Liver (tissue), 9 donors: ENCODE data around the gene P3H1. TPM values are rescaled to one million over a fixed set of nuclear protein-coding genes. Genes with fewer than 3 reads are reported as not detected.

Source experiments
- DNase-seq: peaks from one replicate; pipeline ENCODE4 v3.0.0-alpha.2; 2017; ENCODE audit warnings: low spot score
- H3K27ac ChIP-seq, 2 donors: one replicate each; pipeline ENCODE4 v1.7.0; 2013; ENCODE audit warnings: inconsistent platforms in 2 of 2, low read length in 2 of 2, control low read depth in 1 of 2, low read depth in 1 of 2, mild to moderate bottlenecking in 1 of 2
- H3K27me3 ChIP-seq, 4 donors: one replicate each; pipeline versions ENCODE4 v1.6.1 to v1.7.0; 2013; ENCODE audit warnings: low read length in 3 of 4, inconsistent platforms in 1 of 4, mild to moderate bottlenecking in 1 of 4, moderate library complexity in 1 of 4; ENCODE audit not compliant: control insufficient read depth in 4 of 4, insufficient read depth in 4 of 4
- H3K36me3 ChIP-seq, 4 donors: one replicate each; pipeline versions ENCODE4 v1.6.1 to v1.7.0; 2013; ENCODE audit warnings: low read length in 3 of 4, mild to moderate bottlenecking in 3 of 4, low read depth in 1 of 4, moderate library complexity in 1 of 4; ENCODE audit not compliant: control insufficient read depth in 4 of 4, insufficient read depth in 3 of 4
- H3K4me1 ChIP-seq, 4 donors: one replicate each; pipeline versions ENCODE4 v1.6.1 to v1.7.0; 2013; ENCODE audit warnings: low read length in 3 of 4, mild to moderate bottlenecking in 3 of 4, moderate library complexity in 1 of 4; ENCODE audit not compliant: control insufficient read depth in 4 of 4, insufficient read depth in 4 of 4
- H3K4me3 ChIP-seq, 3 donors: one replicate each; pipeline versions ENCODE4 v1.6.1 to v1.7.0; 2013; ENCODE audit warnings: low read length in 3 of 3, control low read depth in 1 of 3, low read depth in 1 of 3, mild to moderate bottlenecking in 1 of 3
- H3K9ac ChIP-seq, 2 donors: one replicate each; pipeline ENCODE4 v1.7.0; 2013; ENCODE audit warnings: low read length in 2 of 2, mild to moderate bottlenecking in 2 of 2, moderate library complexity in 2 of 2, control low read depth in 1 of 2, low read depth in 1 of 2
- H3K9me3 ChIP-seq, 4 donors: one replicate each; pipeline versions ENCODE4 v1.6.1 to v1.7.0; 2013; ENCODE audit warnings: low read length in 3 of 4; ENCODE audit not compliant: control insufficient read depth in 4 of 4
- ATF3 ChIP-seq: IDR thresholded peaks from 2 replicates; pipeline ENCODE4 v1.6.1; 2016; ENCODE audit warnings: antibody characterized with exemption
- FOXA1 ChIP-seq: IDR thresholded peaks from 2 replicates; pipeline ENCODE4 v1.6.1; 2016; ENCODE audit warnings: antibody characterized with exemption
- FOXA2 ChIP-seq: IDR thresholded peaks from 2 replicates; pipeline ENCODE4 v1.6.1; 2016; ENCODE audit warnings: antibody characterized with exemption
- HNF4A ChIP-seq, 2 donors: conservative IDR thresholded peaks; 2 replicates each; pipeline ENCODE4 v1.6.1; 2016; ENCODE audit warnings: antibody characterized with exemption in 2 of 2, mild to moderate bottlenecking in 2 of 2
- HNF4G ChIP-seq: IDR thresholded peaks from 2 replicates; pipeline ENCODE4 v1.6.1; 2016; ENCODE audit warnings: antibody characterized with exemption
- JUND ChIP-seq, 2 donors: IDR thresholded peaks; 2 replicates each; pipeline ENCODE4 v1.6.1; 2016; ENCODE audit warnings: antibody characterized with exemption in 2 of 2
- MAX ChIP-seq: IDR thresholded peaks from 2 replicates; pipeline ENCODE4 v1.6.1; 2016; ENCODE audit warnings: antibody characterized with exemption
- NR2F2 ChIP-seq: IDR thresholded peaks from 2 replicates; pipeline ENCODE4 v1.6.1; 2016; ENCODE audit warnings: antibody characterized with exemption
- RAD21 ChIP-seq, 2 donors: IDR thresholded peaks; 2 replicates each; pipeline ENCODE4 v1.6.1; 2016; ENCODE audit warnings: antibody characterized with exemption in 2 of 2, mild to moderate bottlenecking in 2 of 2
- TAF1 ChIP-seq: conservative IDR thresholded peaks from 2 replicates; pipeline ENCODE4 v1.6.1; 2016; ENCODE audit warnings: antibody characterized with exemption, mild to moderate bottlenecking
- YY1 ChIP-seq: IDR thresholded peaks from 2 replicates; pipeline ENCODE4 v1.6.1; 2016; ENCODE audit warnings: antibody characterized with exemption, mild to moderate bottlenecking
- ZBTB33 ChIP-seq: IDR thresholded peaks from 2 replicates; pipeline ENCODE4 v1.6.1; 2016; ENCODE audit warnings: antibody characterized with exemption
- WGBS: extraction: QIAGEN DNeasy Blood & Tissue Kit; methylation state at CpG from one replicate; pipeline ENCODE4 v1.1.7; 2013; 5-methylcytosine and 5-hydroxymethylcytosine counted together
- polyA plus RNA-seq, 2 donors: library from polyadenylated mRNA; stranded (reverse) in 1 of 2; unstranded in 1 of 2; fragments of 200-250 nt in 1 of 2; fragments of >200 nt in 1 of 2; fragmentation: Nextera tagmentation in 1 of 2; extraction: Ambion mirVana in 1 of 2; gene quantifications; one replicate each; pipeline versions ENCODE4 v1.2.1 to v1.2.3, GENCODE V29; 2013 to 2015
- total RNA-seq, 2 donors: library from RNA; depleted of rRNA; stranded (reverse); fragments of >200 nt; gene quantifications; one replicate each; pipeline ENCODE4 v1.2.3, GENCODE V29; 2014
- donor health status: healthy.
- donor health status: healthy.
- donor health status: healthy.
- donor health status: healthy.
- donor health status: healthy.

The P3H1 gene
- total and polyA plus RNA-seq, 4 donors, result 14.9 to 28.0 (median 22.7) TPM

- WGBS, result 72% methylated on average over 5 of the region's 5 CpGs
- peak overlapping the region; percentile 40 to 61 for H3K27ac ChIP-seq
- H3K9ac ChIP-seq, result no peak overlapping the region
- TF ChIP-seq FOXA2, result peak; percentile 15
- TF ChIP-seq HNF4A (conservative IDR thresholded peaks at IDR 0.05), result peak; percentile 39 to 68
- no peak for TF ChIP-seq JUND (IDR thresholded peaks at IDR 0.05)
- H3K9me3 ChIP-seq, result no peaks in the 10 kb centered on the region
- H3K27me3 ChIP-seq, result no peaks in the 10 kb centered on the region
- no peak overlapping the region for H3K4me3 ChIP-seq
- peaks cover 7 to 39% (median 12%) of the 10 kb centered on the region in 4 donors for H3K36me3 ChIP-seq
- no peak for DNase-seq
- H3K4me1 ChIP-seq, result peaks cover 2 to 16% (median 4%) of the 10 kb centered on the region in 4 donors
These were observed 8.2 kb upstream of the P3H1 start for GRCh38 chr1:42774928-42775526.

- H3K4me3 ChIP-seq, result no peak overlapping the region
- H3K27ac ChIP-seq, result no peak overlapping the region
- no peak for DNase-seq
- no peak overlapping the region for H3K9ac ChIP-seq
- peaks cover 7 to 34% (median 11%) of the 10 kb centered on the region in 4 donors for H3K36me3 ChIP-seq
- 50% methylated on average over 2 of the region's 2 CpGs for WGBS
- H3K9me3 ChIP-seq, result no peaks in the 10 kb centered on the region
- no peak for TF ChIP-seq HNF4A (conservative IDR thresholded peaks at IDR 0.05)
- no peak for TF ChIP-seq JUND (IDR thresholded peaks at IDR 0.05)
- no peak for TF ChIP-seq FOXA1
- TF ChIP-seq ZBTB33, result no peak
- no peak for TF ChIP-seq MAX
- TF ChIP-seq YY1, result no peak
- TF ChIP-seq ATF3, result no peak
- TF ChIP-seq FOXA2, result no peak
- no peak for TF ChIP-seq RAD21 (IDR thresholded peaks at IDR 0.05)
- TF ChIP-seq HNF4G, result no peak
- no peaks in the 10 kb centered on the region for H3K27me3 ChIP-seq
- H3K4me1 ChIP-seq, result peaks cover 4 to 21% (median 13%) of the 10 kb centered on the region in 4 donors
These were observed 6.6 kb upstream of the P3H1 start for GRCh38 chr1:42773420-42773819.

- TF ChIP-seq NR2F2 (no peak), MAX (no peak), TAF1 (no peak)
- H3K9me3 ChIP-seq, result no peaks in the 10 kb centered on the region
- no peak for DNase-seq
- H3K27ac ChIP-seq, result no peak overlapping the region
- H3K4me1 ChIP-seq, result peaks cover 7 to 35% (median 26%) of the 10 kb centered on the region in 4 donors
- WGBS, result 97% methylated on average over 3 of the region's 3 CpGs
- H3K4me3 ChIP-seq, result no peak overlapping the region
- H3K36me3 ChIP-seq, result peaks cover 0 to 4% (median 1%) of the 10 kb centered on the region in 4 donors
- no peak overlapping the region for H3K9ac ChIP-seq
- H3K27me3 ChIP-seq, result no peaks in the 10 kb centered on the region
These were observed 3.0 kb upstream of the P3H1 start for GRCh38 chr1:42769811-42770210.
